HG02884 (cell line): ENCODE results near the gene SLC35A3.
A peak's percentile ranks its signal among the peaks of the same experiment; 100 is the strongest.

Experiments
- ATAC-seq: cut with Tn5 transposase; IDR thresholded peaks from one replicate; pipeline ENCODE4 v1.9.1; 2021; ENCODE audit warnings: mild to moderate bottlenecking, moderate library complexity; ENCODE audit not compliant: unreplicated experiment

SLC35A3 gene

GRCh38 chr1:100074604-100075395, 105.0 kb downstream of the SLC35A3 start:
- ATAC-seq = no peak

- ATAC-seq = peak; percentile 55
These were observed 106.0 kb downstream of the SLC35A3 start for GRCh38 chr1:100075773-100076172.

GRCh38 chr1:100076319-100076718, 106.5 kb downstream of the SLC35A3 start:
- no peak for ATAC-seq

GRCh38 chr1:100076744-100077143, 106.9 kb downstream of the SLC35A3 start:
- ATAC-seq = peak; percentile 85

- ATAC-seq = peak; percentile 34
These were observed 107.7 kb downstream of the SLC35A3 start for GRCh38 chr1:100077531-100077930.

- ATAC-seq = no peak
These were observed 110.5 kb downstream of the SLC35A3 start for GRCh38 chr1:100080331-100080730.
